T-helper 17 cell (primary cell): Measurements from ENCODE around the gene CEP170. TPM values are rescaled to one million over a fixed set of nuclear protein-coding genes. Genes with fewer than 3 reads are reported as not detected.

Experiments
- ATAC-seq: fragments of 150-1000 bp; cut with Tn5 transposase; 2 replicates; pipeline ENCODE4 v1.10.0; 2021; ENCODE audit warnings: mild to moderate bottlenecking, moderate library complexity
- DNase-seq, 3 donors: peaks; one replicate each; pipeline versions ENCODE4 v3.0.0 to v3.0.0-alpha.2; 2020 to 2021
- H3K9me3 ChIP-seq: one replicate; pipeline ENCODE4 v1.7.0; 2013; ENCODE audit warnings: low read length, mild to moderate bottlenecking; ENCODE audit not compliant: control insufficient read depth, poor library complexity, severe bottlenecking
- H3K27ac Mint-ChIP-seq: one replicate; pipeline ENCODE4 v1.8.0; 2022; ENCODE audit warnings: mild to moderate bottlenecking, moderate library complexity, mixed read lengths
- H3K27me3 Mint-ChIP-seq: one replicate; pipeline ENCODE4 v1.8.0; 2022; ENCODE audit warnings: mixed read lengths
- H3K36me3 Mint-ChIP-seq: one replicate; pipeline ENCODE4 v1.8.0; 2022; ENCODE audit warnings: low read depth, mixed read lengths
- H3K4me1 Mint-ChIP-seq: one replicate; pipeline ENCODE4 v1.8.0; 2022; ENCODE audit warnings: mild to moderate bottlenecking, mixed read lengths
- H3K4me3 Mint-ChIP-seq: one replicate; pipeline ENCODE4 v1.8.0; 2022; ENCODE audit warnings: mild to moderate bottlenecking, moderate library complexity, mixed read lengths
- total RNA-seq, 4 donors: library from RNA in 2 of 4; stranded (reverse) in 2 of 4; gene quantifications; one replicate each; pipeline ENCODE4 v1.2.3 and lab custom pipeline; 2022 to 2026

CEP170 gene
- total RNA-seq, 2 donors from 2014 or later = 26.0 to 26.5 TPM

DNA sequence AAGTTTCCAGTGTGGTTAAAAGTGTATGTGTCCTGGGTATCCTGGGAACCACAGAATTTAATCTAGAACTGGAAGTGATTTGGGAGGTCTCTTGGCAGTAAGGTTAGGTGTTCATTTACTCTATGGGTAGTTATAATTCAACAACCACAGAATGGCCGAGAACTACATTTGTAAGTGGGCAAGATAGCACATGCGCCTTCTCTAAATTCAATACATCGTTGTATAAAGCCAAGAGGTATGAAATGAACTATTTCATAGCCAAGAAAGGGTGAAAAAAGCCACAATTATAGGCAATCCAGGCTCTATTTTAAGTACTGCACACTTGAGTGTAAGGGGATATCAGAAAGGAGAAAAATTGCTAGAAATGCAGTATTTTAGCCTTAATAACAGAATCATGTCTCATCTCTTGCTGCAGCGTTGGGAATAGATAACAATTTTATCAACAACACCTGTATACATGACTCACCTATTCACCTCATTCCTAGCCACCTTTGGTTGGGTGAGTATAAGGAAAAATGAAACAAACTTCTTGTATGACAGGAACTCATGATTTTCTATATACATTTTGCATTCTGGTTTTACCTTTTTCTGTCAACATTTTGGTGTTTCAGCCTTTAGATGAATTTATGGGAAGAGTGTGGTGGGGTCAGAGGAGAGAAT is 5.3 kb upstream of the CEP170 start:
- no peak overlapping the region for H3K4me3 Mint-ChIP-seq
- DNase-seq (no peak), ATAC-seq (no peak)
- no peaks in the 10 kb centered on the region for H3K36me3 Mint-ChIP-seq
- no peaks in the 10 kb centered on the region for H3K27me3 Mint-ChIP-seq
- no peaks in the 10 kb centered on the region for H3K9me3 ChIP-seq
- H3K4me1 Mint-ChIP-seq = peaks cover 12% of the 10 kb centered on the region
- no peak overlapping the region for H3K27ac Mint-ChIP-seq

- no peak overlapping the region for H3K27ac Mint-ChIP-seq
These were observed 3.6 kb upstream of the CEP170 start for GRCh38 chr1:243258731-243259130.

GRCh38 chr1:243257189-243257588 is 2.1 kb upstream of the CEP170 start:
- H3K27ac Mint-ChIP-seq = peak overlapping the region; percentile 99

More at GRCh38 chr1:243258731-243259130, 3.6 kb upstream of the CEP170 start:
- no peak for DNase-seq
- Mint-ChIP-seq H3K4me3 (no peak overlapping the region), H3K27me3 (no peaks in the 10 kb centered on the region), H3K36me3 (no peaks in the 10 kb centered on the region), H3K4me1 (peaks cover 16% of the 10 kb centered on the region)
- no peak for ATAC-seq
- H3K9me3 ChIP-seq = no peaks in the 10 kb centered on the region

DNA sequence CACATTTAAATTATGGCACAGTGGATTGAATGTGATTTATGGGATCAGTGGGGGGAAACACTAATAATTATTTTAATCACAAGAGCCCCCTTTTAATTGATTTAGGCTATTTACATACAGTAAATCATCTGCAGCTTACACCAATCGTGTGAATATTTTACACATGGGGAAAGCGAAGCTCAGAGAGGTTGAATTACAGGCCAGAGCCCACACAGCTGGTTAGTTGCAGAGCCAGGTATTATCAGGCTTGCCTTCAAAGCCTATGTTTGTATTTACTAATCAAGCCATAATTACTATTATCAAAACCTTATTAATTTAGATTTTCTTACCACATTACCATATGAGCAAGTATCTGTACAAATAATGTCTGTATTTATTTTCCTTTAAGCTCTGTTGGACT is 1.5 kb upstream of the CEP170 start:
- peaks cover 21% of the 10 kb centered on the region for H3K4me1 Mint-ChIP-seq
- DNase-seq (no peak), ATAC-seq (no peak)
- H3K4me3 Mint-ChIP-seq = peak overlapping the region; percentile 99
- no peaks in the 10 kb centered on the region for H3K36me3 Mint-ChIP-seq
- H3K27me3 Mint-ChIP-seq = no peaks in the 10 kb centered on the region
- H3K9me3 ChIP-seq = no peaks in the 10 kb centered on the region
- peak overlapping the region; percentile 99 for H3K27ac Mint-ChIP-seq

More at GRCh38 chr1:243257189-243257588, 2.1 kb upstream of the CEP170 start:
- Mint-ChIP-seq H3K27me3 (no peaks in the 10 kb centered on the region), H3K4me1 (peaks cover 21% of the 10 kb centered on the region), H3K4me3 (no peak overlapping the region), H3K36me3 (no peaks in the 10 kb centered on the region)
- H3K9me3 ChIP-seq = no peaks in the 10 kb centered on the region
- DNase-seq = no peak
- no peak for ATAC-seq

DNA sequence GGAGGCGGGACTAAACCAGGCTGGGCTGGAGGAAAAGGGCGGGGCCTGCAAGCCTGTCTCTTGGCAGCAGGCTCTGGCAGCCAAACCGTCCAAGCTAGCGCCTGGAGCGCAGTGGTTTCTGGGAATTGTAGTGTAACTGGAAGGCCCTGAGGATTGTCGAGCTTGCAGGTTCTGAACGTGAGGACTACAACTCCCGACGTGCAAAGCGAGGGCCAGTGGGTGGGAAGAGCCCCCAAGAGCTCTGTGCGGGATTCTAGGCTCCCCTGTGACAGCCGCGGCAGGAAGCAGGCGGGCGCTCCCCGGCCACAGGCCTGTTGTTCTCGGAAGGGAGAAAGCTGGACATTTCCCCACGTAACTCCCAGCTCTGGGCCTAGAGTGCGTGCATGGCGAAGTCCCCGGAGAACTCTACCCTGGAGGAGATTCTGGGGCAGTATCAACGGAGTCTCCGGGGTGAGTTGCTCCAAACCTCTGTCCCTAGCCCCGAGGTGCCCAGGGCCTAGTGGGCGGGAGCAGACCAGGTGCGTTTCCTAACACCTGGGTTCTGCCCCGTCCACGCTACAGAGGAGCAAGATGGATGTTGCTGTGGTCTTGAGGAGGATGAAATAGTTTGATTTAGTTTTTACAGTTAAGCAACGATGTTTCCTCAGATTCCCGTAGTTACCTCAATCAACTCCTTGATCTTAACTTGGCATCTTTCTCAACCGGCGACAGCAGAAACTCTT is 871 bp upstream of the CEP170 start, which contains the start of gene SDCCAG8:
Gene SDCCAG8 (plus strand): TSS at position 251 of the 722 bp plus-strand sequence. CDS start 133 bp downstream, at position 384.
- H3K36me3 Mint-ChIP-seq = no peaks in the 10 kb centered on the region
- no peaks in the 10 kb centered on the region for H3K9me3 ChIP-seq
- DNase-seq = peak; percentile 79 to 89 (median 84)
- H3K4me3 Mint-ChIP-seq = peak within 1 kb of the TSS; percentile 99
- peak within 1 kb of the TSS; percentile 99 for H3K27ac Mint-ChIP-seq
- H3K27me3 Mint-ChIP-seq = no peaks in the 10 kb centered on the region
- peak; percentile 81 for ATAC-seq
- H3K4me1 Mint-ChIP-seq = peaks cover 18% of the 10 kb centered on the region

GRCh38 chr1:243254233-243254926 is 701 bp downstream of the CEP170 start:
- H3K36me3 Mint-ChIP-seq = no peaks in the 10 kb centered on the region
- peaks cover 18% of the 10 kb centered on the region for H3K4me1 Mint-ChIP-seq

DNA sequence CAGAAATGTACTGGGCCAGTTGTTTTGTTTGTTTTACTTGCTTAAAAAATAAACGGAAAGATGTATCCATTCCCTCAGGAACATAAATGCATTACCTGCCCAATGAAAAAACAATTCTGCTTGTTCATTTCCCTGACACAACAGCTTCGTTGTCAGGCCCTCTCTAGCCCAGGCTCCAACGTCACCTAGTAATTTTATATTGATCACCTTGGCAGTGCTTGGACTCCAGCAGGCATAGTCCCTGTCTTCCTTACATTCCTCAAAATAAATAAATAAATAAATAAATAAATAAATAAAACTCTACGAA is 1.2 kb downstream of the CEP170 start:
- H3K4me1 Mint-ChIP-seq = peaks cover 18% of the 10 kb centered on the region
- H3K27ac Mint-ChIP-seq = peak overlapping the region; percentile 99
- no peaks in the 10 kb centered on the region for H3K9me3 ChIP-seq
- no peaks in the 10 kb centered on the region for H3K27me3 Mint-ChIP-seq
- no peak for ATAC-seq
- no peak for DNase-seq
- H3K36me3 Mint-ChIP-seq = no peaks in the 10 kb centered on the region
- peak overlapping the region; percentile 99 for H3K4me3 Mint-ChIP-seq

More at GRCh38 chr1:243254233-243254926, 701 bp downstream of the CEP170 start:
- H3K27me3 Mint-ChIP-seq = no peaks in the 10 kb centered on the region
- peak in 2 of 3 donors; percentile 45 to 58 for DNase-seq
- H3K9me3 ChIP-seq = no peaks in the 10 kb centered on the region
- peak overlapping the region; percentile 99 for H3K27ac Mint-ChIP-seq
- peak overlapping the region; percentile 99 for H3K4me3 Mint-ChIP-seq
- ATAC-seq = peak; percentile 3

DNA sequence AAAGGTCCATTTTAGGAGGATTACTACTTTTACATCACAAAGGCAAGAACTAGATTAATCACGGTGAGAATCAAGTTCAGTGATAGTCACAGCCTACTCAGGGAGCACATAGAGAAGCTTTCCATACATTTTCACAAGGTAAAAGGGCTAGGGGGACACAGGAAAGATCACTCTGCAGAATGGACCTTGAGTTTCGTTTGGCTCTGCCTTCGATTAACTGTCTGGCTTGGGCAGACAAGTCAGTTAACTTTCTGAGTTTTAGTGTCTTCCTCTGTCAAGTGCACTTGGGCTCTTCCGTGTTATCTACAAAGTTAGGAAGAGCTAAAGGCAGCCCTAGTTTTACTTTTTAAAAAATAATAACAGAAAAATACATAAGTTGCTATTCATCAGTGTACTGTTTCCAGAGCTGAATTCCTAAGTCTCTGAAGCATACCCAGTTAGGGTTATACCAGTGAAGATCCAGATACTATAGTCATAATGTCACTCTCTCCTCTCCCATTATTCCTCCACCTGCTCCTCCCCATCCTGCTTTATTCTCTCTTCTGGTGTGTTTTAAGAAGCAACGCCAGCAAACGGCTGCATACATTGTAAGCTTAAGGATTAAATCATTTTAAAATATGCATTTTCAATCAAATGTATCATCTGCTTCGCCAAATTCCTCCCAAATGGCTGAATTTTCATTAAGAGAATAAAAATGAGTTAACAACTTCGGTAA is 1.7 kb downstream of the CEP170 start:
- Mint-ChIP-seq H3K36me3 (no peaks in the 10 kb centered on the region), H3K27ac (peak overlapping the region; percentile 99), H3K4me3 (peak overlapping the region; percentile 99), H3K27me3 (no peaks in the 10 kb centered on the region), H3K4me1 (peaks cover 22% of the 10 kb centered on the region)
- ATAC-seq (no peak), DNase-seq (no peak)
- H3K9me3 ChIP-seq = no peaks in the 10 kb centered on the region

DNA sequence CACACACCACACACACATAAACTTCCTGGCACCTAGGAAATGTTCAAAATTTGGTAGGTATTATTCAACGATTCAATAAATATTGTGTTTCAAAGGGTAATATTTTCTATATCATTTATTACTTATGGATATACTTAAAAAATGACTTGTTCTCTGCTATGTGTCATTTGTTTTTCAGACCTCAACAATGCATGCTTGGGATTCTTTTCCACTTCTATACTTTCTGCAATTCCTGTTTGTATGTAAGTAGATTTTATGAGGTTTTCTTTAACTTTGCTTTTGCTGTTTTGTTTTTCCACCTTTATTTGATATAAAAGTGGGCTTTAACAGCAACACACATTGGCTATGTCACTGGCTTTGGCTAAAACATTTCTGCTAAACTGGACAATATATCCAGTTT is 3.5 kb downstream of the CEP170 start:
- no peak for DNase-seq
- no peak for ATAC-seq
- Mint-ChIP-seq H3K27me3 (no peaks in the 10 kb centered on the region), H3K36me3 (no peaks in the 10 kb centered on the region), H3K4me3 (no peak overlapping the region), H3K27ac (no peak overlapping the region), H3K4me1 (peaks cover 26% of the 10 kb centered on the region)
- no peaks in the 10 kb centered on the region for H3K9me3 ChIP-seq

- no peaks in the 10 kb centered on the region for H3K36me3 Mint-ChIP-seq
- no peaks in the 10 kb centered on the region for H3K9me3 ChIP-seq
- H3K27me3 Mint-ChIP-seq = no peaks in the 10 kb centered on the region
- DNase-seq (no peak), ATAC-seq (no peak)
- peaks cover 20% of the 10 kb centered on the region for H3K4me1 Mint-ChIP-seq
- no peak overlapping the region for H3K4me3 Mint-ChIP-seq
- peak overlapping the region; percentile 29 for H3K27ac Mint-ChIP-seq
These were observed 5.0 kb downstream of the CEP170 start for GRCh38 chr1:243250102-243250501.

DNA sequence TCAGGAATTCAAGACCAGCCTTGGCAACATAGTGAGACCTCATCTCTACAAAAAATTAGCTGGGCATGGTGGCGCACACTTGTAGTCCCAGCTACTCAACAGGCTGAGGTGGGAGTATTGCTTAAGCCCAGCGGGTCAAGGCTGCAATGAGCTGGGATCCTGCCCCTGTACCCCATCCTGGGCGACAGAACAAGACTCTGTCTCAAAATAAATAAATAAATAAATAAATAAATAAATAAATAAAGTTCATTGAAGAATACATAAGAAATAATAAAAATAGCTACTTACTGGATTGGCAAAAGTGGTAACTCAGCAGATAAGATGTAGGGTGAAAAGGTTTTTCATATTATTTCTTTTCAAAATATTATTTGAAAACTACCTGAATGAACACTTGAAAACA is 5.9 kb downstream of the CEP170 start:
- DNase-seq (no peak), ATAC-seq (no peak)
- Mint-ChIP-seq H3K27me3 (no peaks in the 10 kb centered on the region), H3K4me3 (no peak overlapping the region), H3K4me1 (peaks cover 15% of the 10 kb centered on the region), H3K27ac (no peak overlapping the region), H3K36me3 (no peaks in the 10 kb centered on the region)
- H3K9me3 ChIP-seq = no peaks in the 10 kb centered on the region

- Mint-ChIP-seq H3K4me1 (peaks cover 8% of the 10 kb centered on the region), H3K4me3 (no peak overlapping the region), H3K27ac (no peak overlapping the region), H3K36me3 (no peaks in the 10 kb centered on the region), H3K27me3 (no peaks in the 10 kb centered on the region)
- H3K9me3 ChIP-seq = no peaks in the 10 kb centered on the region
- DNase-seq (no peak), ATAC-seq (no peak)
These were observed 7.2 kb downstream of the CEP170 start for GRCh38 chr1:243247901-243248300.

- ATAC-seq = no peak
- no peak overlapping the region for H3K4me3 Mint-ChIP-seq
- H3K27ac Mint-ChIP-seq = no peak overlapping the region
These were observed 8.2 kb downstream of the CEP170 start for GRCh38 chr1:243246916-243247315.

More at GRCh38 chr1:243246916-243247315, 8.2 kb downstream of the CEP170 start:
- H3K4me1 Mint-ChIP-seq = peaks cover 8% of the 10 kb centered on the region
- H3K36me3 Mint-ChIP-seq = no peaks in the 10 kb centered on the region
- H3K27me3 Mint-ChIP-seq = no peaks in the 10 kb centered on the region
- no peak for DNase-seq
- H3K9me3 ChIP-seq = no peaks in the 10 kb centered on the region
